Endometrial microvascular endothelial cells (primary cell): ENCODE results near the gene WWC1. TPM values are rescaled to one million over a fixed set of nuclear protein-coding genes. Genes with fewer than 3 reads are reported as not detected.
"Not testable (repeated sequence)": the region's sequence is repeated elsewhere in the genome, so short reads cannot be mapped to it uniquely, and the experiment has no call there.

Source experiments
- in situ Hi-C: cut with HindIII; loops from 2 replicates; pipeline ENCODE4 v1.10.0; 2017; ENCODE audit warnings: low sequenced_read_pairs, low pct_unique_long_range_greater_than_20kb; ENCODE audit errors: inconsistent ontology term
- total RNA-seq: library from RNA; depleted of rRNA; stranded (reverse); fragments of >200 nt; gene quantifications from one replicate; pipeline ENCODE4 v1.2.3, GENCODE V29; 2015; ENCODE audit errors: inconsistent ontology term

WWC1 gene
- total RNA-seq, 1 donor from 2014 or later: not detected

DNA sequence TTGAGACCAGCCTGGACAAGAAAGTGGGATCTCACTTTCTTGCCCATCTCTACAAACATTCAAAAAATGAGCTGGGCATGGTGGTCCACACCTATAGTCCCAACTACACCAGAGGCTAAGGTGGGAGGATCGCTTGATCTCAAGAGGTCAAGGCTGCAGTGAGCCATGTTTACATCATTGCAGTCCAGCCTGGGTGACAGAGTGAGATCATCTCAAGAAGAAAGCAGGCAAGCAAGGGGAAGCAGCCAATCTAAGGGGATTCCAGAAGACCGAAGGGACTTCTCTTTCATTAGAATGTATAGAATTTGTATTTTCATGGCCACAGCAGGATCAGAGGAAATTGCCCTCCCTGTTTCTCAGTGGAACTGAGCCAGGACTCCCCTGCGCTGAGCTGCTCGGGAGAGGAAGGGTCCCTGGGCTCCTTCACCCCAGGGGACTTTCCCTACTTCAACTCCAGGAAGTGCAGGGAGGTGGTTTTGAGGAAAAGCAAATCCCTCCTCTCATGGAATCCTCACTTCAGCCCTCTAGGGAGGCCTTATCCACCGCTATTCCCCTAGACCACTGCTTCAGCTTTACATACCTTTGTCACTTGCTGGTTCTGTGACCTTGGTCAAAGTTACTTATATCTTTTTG is 12.1 kb downstream of the WWC1 start:
- in situ Hi-C loops: no loop called here

DNA sequence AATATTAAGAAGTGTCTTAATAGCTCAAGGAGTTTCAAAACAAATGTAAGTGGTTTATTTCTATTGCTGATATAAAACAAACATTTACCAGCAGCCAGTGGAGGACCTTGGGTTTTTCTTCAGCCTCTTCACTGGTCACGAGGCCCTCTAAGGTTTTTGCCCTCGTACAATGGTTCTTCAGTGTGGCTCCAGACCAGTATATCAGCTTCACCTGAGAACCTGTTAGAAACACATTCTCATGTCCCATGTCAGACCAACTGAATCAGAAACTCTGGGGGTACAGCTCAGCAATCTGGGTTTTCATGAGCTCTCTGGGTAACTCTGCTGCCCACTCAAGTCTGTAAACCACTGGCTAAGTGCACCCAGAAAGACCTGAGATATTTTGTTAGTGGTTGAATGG is 12.9 kb downstream of the WWC1 start:
- in situ Hi-C loops: no loop called here

DNA sequence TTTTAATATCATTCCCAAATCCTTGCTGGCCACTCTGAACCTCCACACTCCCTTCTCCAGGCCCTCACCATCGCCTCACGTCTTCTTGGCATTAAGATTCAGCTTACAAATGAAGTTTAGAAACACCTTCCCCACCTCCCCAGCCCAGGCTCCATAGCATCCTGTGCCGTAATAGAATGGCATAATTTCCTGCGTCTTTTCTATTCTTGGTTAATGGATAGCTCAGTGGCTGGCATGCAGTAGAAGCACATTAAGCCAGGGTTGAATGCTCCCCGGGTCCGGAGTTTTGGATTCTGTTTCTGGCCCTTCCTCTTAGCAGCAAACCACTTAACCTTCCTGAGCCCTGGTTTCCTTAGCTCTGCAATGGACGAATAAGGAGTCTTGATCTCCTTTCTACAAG is 13.8 kb downstream of the WWC1 start:
- in situ Hi-C loops: no loop called here

DNA sequence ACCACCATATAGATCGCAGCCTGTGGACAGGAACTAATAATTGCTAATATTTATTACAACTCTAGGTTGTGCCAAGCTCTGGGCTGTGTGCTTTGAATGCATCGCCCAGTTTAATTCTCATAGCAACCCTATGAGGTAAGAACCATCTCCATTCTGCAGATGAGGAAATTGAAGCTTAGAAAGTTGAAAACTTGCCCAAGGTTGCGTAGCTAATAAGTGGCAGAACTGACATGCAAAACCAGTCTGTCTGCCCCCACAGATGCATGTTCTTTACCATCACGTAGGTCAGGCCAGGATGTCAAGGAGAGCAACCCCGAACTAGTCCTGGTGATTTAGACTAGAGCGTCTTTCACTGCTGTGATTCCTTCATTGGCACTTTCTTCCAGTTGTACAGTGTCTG is 15.6 kb downstream of the WWC1 start:
- in situ Hi-C loops: no loop called here

DNA sequence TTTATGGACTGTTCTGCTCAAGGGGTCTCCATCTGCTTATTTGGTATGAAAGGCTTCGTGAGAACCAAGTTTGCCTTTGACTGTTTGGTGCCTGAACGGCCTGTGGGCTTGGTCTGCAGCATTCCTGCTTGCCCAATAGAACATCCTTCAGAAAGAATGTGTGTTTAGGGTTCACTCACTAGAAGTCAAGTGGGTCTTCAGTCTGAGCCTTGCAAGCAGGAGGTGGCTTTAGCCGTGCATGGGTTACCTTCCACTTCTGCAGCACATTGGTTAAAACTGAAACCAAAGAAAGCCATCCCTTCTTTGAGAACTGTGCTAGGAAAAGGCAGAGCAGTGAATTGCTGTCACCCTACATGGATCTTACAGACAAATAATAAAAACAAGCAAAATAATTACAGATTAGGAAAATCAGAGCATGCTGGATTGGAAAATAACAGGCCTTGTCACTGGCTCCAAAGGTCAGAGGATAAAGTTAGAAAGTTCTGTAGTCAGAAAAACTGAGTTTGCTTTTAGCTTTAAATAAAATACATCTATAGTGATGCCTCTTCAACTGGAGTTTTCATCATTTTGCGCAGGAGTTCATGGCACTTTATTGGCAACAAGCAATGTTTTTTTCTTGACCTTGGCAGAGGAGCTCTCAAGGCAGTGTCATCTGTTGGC is 16.6 kb downstream of the WWC1 start:
- in situ Hi-C loops: no loop called here

DNA sequence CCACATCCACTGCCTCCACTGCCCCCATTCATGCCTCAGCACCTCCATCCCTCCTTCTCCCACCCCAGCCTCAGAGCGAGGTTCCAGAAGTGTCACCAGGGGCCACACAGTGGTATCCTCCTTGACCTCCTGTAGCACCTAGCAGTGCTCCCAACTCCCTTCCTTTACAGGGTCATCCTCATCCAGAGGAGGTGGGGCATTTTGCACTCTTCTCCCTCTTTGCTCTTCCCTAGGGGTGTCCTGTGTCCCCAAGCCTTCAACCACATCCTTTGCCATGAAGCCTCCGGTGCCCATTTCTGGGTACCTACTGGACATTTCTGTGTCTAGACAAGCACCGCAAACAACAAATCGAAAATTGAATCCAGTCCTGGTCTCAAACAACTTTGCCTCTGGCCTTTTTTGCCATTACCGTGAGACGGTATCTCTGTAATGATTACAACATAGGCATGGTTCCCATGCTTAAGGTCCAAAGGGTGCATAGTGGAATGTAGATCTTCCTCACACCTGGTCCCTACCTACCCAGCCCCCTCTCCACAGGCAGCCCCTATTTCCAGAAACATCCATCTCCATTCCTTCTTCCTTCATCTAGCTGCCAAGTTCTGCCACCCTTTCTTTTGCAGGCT is 17.6 kb downstream of the WWC1 start:
- in situ Hi-C loops: no loop called here

DNA sequence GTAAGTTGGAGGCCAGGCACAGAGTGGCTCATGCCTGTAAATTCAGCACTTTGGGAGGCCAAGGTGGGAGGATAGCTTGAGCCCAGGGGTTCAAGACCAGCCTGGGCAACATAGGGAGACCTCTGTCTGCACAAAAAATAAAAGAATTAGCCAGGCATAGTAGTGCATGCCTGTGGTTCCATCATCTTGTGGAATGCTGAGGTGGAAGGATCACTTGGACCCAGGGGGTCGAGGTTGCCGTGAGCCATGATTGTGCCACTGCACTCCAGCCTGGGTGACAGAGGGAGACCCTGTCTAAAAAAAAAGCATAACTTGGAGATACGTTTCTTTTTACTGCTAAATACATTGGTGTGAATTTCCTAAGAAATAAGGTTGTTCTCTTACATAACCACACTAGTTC is 19.1 kb downstream of the WWC1 start:
- in situ Hi-C loops: not testable (repeated sequence)

DNA sequence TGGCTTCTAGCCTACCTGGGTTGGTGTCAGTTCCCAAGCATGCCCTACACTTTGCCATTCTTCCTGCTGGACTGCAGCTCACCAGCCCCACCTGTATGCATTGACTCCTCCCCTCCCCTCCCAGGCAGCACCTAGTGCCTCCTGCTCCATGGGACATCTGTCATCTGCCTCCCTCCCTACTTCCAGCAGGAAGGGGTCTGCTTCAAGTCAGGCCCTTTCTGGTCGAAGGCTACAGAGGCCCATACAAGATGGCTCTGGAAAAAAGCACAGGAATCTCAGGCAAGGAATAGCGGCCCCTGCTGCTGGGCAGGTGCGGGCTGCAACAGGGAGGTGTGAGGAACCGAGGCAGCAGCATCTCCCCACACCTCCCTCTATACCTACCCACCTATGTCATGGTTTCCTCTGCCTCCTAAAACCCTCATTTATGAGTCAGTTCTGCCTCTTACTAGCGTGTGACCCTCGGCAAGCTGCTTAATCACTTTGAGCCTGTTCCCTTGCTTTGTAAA is 19.7 kb downstream of the WWC1 start:
- in situ Hi-C loops: no loop called here

DNA sequence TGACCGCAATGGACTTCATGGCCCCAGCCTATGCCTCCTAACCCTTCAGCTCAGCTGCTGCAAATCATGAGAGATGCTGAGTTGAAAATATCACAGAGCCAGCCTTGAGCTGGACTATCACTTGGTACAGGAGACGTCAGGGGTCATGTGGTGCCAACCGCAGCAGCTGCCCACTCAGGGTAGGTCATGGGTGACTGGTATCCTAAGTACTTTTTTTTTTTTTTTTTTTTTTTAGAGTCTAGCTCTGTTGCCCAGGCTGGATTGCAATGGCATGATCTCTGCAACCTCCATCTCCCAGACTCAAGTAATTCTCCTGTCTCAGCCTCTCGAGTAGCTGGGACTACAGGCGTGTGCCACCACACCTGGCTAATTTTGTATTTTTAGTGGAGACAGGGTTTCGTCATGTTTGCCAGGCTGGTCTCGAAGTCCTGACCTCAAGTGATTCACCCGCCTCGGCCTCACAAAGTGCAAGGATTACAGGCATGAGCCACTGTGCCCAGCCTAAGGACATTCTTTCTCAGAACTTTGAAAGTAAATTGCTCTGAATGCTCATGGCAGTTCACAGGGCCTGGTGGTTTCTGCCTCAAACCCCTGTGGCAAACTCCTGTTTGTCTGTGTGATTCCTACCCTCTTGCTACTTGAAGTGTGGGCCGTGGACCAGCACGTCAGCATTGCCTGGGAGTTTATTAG is 21.3 kb downstream of the WWC1 start:
- in situ Hi-C loops: no loop called here

DNA sequence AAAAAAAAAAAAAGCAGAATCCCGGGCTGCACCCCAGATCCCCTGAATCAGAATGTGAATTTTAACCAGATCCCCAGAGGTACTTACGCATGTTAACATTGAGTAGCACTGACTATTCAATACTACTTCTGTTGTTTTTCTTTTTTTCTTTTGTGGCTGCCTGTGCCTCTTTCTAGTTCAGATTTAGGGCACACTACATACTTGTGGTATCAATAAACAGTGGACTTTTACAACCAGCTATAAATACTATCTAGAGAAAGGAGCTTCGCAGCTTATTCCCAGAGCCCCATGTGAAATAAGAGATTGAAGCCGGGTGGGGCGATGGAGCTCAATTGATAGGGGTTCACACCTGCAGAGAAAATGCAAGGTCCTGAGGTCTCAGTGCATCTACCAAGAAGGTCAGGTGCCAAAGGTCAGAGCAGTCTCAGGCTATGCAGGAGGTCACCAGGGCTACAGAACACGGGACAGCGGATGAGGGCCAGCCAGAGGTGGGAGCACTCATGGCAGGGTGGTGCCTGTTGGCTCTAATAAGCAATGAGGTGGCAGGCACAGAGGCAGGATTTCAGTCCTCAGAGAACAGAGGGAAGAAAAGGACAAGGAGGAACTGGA is 22.3 kb downstream of the WWC1 start:
- in situ Hi-C loops: no loop called here

DNA sequence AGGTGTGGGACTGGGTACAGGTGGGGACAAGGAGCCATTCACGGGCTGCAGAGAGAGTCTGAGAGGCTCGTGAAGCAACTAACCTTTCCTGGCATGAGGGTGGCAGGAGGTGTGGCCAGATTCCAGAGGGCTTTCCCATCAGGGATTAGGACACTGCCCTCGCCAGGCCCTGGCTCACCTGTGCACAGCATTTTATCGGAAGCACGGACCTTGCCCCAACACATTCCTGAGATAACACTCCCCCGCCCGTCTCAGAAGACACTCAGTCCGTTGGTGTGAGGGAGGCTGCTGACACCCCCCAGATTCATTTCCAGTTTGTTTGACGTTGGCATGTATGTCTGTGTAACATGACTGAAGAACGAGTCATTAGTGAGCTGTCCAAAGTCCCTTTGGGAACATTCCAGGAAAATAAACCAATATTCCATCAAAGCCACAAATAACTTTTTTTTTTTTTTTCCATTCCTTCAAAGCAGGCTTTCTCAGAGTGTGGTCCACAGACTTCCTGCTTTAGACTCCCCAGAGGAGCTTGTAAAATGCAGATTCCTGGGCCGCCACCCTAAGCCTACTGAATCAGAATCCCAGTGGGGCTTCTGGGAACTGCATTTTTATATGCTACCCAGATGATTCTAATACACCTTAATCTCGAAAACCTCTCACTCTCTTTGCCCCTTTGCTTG is 23.4 kb downstream of the WWC1 start:
- in situ Hi-C loops: no loop called here

DNA sequence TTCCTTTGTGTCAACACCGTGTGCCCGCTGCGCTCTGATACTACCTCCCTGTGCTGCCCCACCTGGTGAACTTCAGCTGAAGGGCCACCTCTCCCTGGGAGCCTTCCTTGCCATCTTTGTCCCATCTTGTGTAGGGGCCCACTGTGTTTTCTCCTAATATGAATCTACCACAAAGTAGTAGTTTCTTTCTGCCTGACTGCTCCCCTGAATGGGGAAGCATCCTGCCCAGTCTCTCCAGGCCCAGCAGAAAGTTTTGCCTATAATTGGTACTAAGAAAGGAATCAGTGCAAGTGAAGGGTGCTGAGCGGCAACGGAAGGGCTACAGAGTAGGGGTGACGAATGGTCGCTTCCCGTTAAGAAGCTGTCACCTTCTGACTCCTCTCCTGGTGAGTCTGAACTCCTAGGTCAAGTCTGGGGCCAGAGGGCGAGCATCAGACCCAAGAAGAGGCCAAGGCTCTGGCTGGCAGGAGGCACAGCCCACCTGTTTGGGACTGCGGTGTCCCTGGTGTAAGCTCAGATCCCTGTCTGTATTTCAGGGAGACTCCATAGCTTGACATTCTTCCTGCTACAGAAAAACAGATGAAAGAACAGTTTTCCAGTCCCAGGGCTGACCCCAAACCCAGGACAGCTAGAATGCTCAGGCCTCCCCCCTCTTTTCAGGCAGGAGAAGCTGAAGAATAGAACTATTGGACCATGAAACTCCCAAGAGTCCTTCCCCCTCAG is 24.1 kb downstream of the WWC1 start:
- in situ Hi-C loops: no loop called here

DNA sequence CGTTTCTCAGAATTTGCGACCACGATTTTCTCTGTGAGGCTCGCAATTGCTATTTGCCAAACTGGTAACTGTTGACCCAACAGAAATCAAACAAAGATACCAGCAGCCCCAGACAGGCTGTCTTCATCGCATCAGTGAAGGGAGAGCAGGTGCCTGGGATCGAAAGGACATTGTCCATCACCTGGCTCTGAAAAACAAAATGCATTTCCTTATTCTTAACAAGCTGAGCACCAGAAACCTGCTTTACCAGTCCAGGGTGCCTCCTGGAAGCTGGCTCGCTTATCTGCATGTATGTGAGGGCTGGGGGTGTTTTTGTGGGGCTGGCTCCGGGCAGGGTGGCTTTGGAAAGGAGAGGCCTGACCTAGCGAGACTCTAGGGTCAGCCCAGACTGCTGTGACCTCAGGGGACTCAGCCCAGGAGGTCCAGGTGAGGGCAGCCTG is 24.7 kb downstream of the WWC1 start:
- in situ Hi-C loops: no loop called here

DNA sequence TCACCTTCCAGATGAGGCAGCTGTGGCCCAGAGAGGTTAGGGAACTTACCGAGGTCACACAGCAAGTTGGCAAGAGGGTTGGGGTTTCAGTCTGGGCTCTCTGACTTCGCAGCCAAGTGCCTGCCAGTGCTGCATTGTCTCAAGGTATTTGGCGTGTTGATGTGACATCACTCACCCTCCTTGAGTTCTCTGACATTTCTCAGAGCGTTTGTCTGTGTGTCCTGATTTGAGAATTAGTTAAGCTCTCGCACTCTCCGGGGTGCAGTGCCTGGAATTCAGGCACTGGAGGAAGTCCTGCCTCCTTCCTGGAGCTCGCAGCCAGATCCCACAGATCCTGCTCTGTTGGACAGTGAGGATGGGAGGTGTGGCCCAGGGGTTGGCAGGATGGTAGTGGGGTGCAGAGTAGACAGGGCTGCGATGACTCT is 25.7 kb downstream of the WWC1 start:
- in situ Hi-C loops: no loop called here

DNA sequence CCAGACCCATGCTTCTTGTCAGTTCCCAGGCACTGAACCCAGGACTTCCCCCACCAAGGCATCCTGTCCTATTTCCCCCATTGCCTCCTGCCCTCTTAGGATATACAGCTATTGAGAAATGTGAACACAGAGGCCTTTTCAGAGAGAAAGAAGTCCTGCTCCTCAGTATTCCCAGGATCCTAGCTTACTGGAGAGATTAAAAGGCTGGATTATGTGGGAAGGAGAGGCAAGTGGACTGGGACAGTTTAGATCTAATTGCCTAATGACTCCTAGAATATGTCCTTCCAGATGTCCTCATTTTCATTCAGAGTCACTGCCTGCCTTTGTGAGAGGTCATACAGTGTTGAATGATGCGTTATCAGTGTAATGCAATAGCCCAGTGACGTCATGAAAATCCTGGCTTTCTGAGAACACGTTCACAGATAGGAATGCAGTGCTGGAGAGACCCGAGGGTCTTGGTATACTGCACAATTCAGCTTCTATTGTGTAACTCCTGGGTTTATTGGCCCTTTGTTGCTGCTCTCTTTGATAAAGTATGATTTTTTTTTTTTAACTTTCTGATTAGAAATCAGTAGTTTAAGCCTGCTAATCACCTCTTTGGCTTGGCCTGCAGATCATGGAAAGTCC is 26.2 kb downstream of the WWC1 start:
- in situ Hi-C loops: no loop called here

DNA sequence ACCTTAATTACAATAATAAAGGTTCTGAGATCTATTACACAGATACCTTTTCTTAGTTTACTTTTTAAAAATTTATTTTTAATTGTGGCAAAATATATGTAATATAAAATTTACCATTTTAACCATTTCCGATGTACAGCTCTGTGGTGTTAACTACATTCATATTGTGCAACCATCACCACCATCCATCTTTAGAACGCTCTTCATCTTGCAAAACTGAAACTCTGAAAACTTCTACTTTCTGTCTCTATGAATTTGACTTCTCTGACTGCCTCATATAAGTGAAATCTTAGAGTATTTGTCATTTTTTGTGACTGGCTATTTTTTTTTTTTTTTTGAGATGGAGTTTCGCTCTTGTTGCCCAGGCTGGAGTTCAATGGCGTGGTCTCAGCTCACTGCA is 26.8 kb downstream of the WWC1 start:
- in situ Hi-C loops: no loop called here

DNA sequence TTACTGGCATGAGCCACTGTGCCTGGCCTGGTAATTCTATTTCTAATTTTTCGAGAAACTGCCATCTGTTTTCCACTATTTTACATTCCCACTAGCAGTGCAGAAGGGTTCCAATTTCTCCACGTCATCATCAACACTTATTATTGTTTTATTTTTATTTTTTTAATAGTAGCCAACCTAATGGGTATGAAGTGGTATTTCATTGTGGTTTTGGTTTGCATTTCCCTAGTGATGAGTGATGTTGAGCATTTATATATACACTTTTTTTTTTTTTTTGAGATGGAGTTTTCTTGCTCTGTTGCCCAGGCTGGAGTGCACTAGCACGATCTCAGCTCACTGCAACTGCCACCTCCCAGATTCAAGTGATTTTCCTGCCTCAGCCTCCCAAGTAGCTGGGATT is 28.3 kb downstream of the WWC1 start:
- in situ Hi-C loops: no loop called here

DNA sequence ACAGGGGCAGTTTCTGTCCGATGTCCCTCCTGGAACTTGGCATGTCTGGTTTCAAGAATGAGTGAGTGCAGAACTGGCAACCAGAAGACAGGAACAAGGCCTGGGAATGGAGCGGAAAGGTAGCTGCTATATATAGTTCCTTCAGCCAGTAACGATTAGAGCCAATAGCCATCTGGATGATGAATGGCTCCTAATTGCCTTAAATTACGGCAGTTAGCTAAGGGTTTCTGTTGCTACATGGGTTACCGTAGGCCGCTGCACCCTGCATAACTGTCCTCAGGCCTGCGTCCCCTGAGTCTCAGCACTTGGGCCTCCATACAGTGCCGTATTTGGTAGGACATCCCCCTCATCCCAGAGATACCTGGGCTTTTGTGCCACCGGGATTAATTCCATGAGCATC is 29.4 kb downstream of the WWC1 start:
- in situ Hi-C loops: no loop called here
